Right lobe of liver (tissue), 4 donors: ENCODE results near the gene ANO2.

Experiments used
- POLR2A ChIP-seq: fragments of 450-650 bp; IDR thresholded peaks from one replicate; pipeline ENCODE4 v1.6.1; 2017; ENCODE audit warnings: antibody characterized with exemption, mild to moderate bottlenecking
- TF ChIP-seq, protein P1 (sequence below), 4 donors: fragments of 200-600 bp in 3 of 4; fragments of 450-650 bp in 1 of 4; IDR thresholded peaks; one replicate each; pipeline versions ENCODE4 v1.5.1 to v1.8.0; 2016 to 2022; ENCODE audit warnings: antibody characterized with exemption in 4 of 4, mild to moderate bottlenecking in 2 of 4
- donor health status: DM: no; HTN: no; CAD: no.
- donor health status: DM: no; HTN: no; CAD: no.
- donor health status: DM: no; HTN: yes; CAD: no.

DNA sequence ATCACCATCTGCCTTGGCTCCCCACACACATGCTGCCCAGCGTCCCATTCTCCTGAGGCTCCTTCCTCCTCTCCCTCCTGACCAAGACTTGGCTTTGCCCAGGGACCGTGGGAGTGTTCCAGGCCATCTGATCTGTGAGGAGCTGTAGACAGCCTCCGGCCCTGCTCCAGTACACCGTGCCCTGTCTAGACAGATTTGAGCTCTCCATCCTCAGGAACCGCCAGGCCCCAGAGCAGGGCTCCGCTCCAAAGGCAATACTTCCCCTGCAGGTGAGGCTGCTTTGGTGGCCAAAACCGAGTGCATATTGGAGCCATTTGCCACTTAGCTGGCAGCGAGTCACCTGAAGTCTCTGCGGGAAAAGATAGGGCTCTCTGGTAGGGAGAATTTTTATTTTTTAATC is 147.4 kb downstream of the ANO2 start:
- TF ChIP-seq, protein P1, sequence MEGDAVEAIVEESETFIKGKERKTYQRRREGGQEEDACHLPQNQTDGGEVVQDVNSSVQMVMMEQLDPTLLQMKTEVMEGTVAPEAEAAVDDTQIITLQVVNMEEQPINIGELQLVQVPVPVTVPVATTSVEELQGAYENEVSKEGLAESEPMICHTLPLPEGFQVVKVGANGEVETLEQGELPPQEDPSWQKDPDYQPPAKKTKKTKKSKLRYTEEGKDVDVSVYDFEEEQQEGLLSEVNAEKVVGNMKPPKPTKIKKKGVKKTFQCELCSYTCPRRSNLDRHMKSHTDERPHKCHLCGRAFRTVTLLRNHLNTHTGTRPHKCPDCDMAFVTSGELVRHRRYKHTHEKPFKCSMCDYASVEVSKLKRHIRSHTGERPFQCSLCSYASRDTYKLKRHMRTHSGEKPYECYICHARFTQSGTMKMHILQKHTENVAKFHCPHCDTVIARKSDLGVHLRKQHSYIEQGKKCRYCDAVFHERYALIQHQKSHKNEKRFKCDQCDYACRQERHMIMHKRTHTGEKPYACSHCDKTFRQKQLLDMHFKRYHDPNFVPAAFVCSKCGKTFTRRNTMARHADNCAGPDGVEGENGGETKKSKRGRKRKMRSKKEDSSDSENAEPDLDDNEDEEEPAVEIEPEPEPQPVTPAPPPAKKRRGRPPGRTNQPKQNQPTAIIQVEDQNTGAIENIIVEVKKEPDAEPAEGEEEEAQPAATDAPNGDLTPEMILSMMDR (IDR thresholded peaks at IDR 0.05) = no peak
- no peak for TF ChIP-seq POLR2A
